ENCODE measurements around the gene REXO5. TPM values are rescaled to one million over a fixed set of nuclear protein-coding genes. Genes with fewer than 3 reads are reported as not detected.

Gene REXO5
- total RNA-seq, 1 donor from 2014 or later = 1.8 TPM

- no peak overlapping the region for H3K4me3 ChIP-seq (ENCODE audit: insufficient read depth, low read depth, low read length)
- H3K4me2 ChIP-seq (ENCODE audit: low read length) = no peak overlapping the region
- no peak overlapping the region for H2AFZ ChIP-seq (ENCODE audit: low read depth, low read length)
- Mint-ChIP-seq H3K9me3 (ENCODE audit: unreplicated experiment) (no peaks in the 10 kb centered on the region), H3K36me3 (ENCODE audit: low read depth, unreplicated experiment) (no peaks in the 10 kb centered on the region), H3K4me1 (ENCODE audit: low read depth, unreplicated experiment) (no peaks in the 10 kb centered on the region), H3K27ac (ENCODE audit: unreplicated experiment) (no peak overlapping the region), H3K4me3 (ENCODE audit: unreplicated experiment) (no peak overlapping the region), H3K27me3 (ENCODE audit: low read depth, unreplicated experiment) (no peaks in the 10 kb centered on the region)
- DNase-seq (ENCODE audit: low read depth) (no peak), FAIRE-seq (no peak)
- H3K27ac ChIP-seq (ENCODE audit: low read depth, low read length) = no peak overlapping the region
- no peaks in the 10 kb centered on the region for H3K27me3 ChIP-seq (ENCODE audit: insufficient read depth, low read length)
- H3K79me2 ChIP-seq (ENCODE audit: insufficient read depth, low read length) = no peaks in the 10 kb centered on the region
- H3K36me3 ChIP-seq (ENCODE audit: insufficient read depth, low read length) = no peaks in the 10 kb centered on the region
- no peaks in the 10 kb centered on the region for H3K4me1 ChIP-seq (ENCODE audit: insufficient read depth, low read length)
- no peaks in the 10 kb centered on the region for H3K9me3 ChIP-seq (ENCODE audit: insufficient read depth, low read depth, low read length)
- H3K9ac ChIP-seq (ENCODE audit: low read length) = no peak overlapping the region
- TF ChIP-seq EZH2 (IDR thresholded peaks at IDR 0.05; ENCODE audit: insufficient read depth, low read length) (no peak), CTCF (IDR thresholded peaks at IDR 0.05; ENCODE audit: insufficient read depth, low read depth, low read length) (no peak)
- no peaks in the 10 kb centered on the region for H4K20me1 ChIP-seq (ENCODE audit: insufficient read depth, low read length)
These were observed 24.6 kb upstream of the REXO5 start for GRCh38 chr16:20781697-20782096.

DNA sequence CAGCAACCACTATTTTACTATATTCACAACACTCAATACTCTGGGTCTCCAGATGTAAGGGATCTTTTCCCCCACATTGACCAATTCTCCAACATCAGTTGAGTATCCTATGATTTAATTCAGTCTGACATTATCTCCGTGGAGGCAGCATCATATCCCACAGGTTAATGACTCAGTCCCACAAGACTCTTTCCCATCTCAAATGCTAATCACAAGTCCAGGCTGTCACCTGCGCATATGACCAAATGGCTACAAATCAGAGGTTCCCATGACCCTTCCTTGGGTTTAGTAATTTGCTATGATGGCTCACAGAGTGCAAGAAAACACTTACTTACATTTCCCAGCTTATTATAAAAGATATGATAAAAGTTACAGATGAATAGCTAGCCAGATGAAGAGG, 23.9 kb upstream of the REXO5 start:
- Mint-ChIP-seq H3K4me3 (ENCODE audit: unreplicated experiment) (no peak overlapping the region), H3K36me3 (ENCODE audit: low read depth, unreplicated experiment) (no peaks in the 10 kb centered on the region), H3K9me3 (ENCODE audit: unreplicated experiment) (no peaks in the 10 kb centered on the region), H3K4me1 (ENCODE audit: low read depth, unreplicated experiment) (no peaks in the 10 kb centered on the region), H3K27ac (ENCODE audit: unreplicated experiment) (no peak overlapping the region), H3K27me3 (ENCODE audit: low read depth, unreplicated experiment) (no peaks in the 10 kb centered on the region)
- H3K27ac ChIP-seq (ENCODE audit: low read depth, low read length) = no peak overlapping the region
- H4K20me1 ChIP-seq (ENCODE audit: insufficient read depth, low read length) = no peaks in the 10 kb centered on the region
- no peaks in the 10 kb centered on the region for H3K79me2 ChIP-seq (ENCODE audit: insufficient read depth, low read length)
- H3K9me3 ChIP-seq (ENCODE audit: insufficient read depth, low read depth, low read length) = no peaks in the 10 kb centered on the region
- no peaks in the 10 kb centered on the region for H3K27me3 ChIP-seq (ENCODE audit: insufficient read depth, low read length)
- no peak overlapping the region for H3K4me3 ChIP-seq (ENCODE audit: insufficient read depth, low read depth, low read length)
- no peak for TF ChIP-seq EZH2 (IDR thresholded peaks at IDR 0.05; ENCODE audit: insufficient read depth, low read length)
- no peak overlapping the region for H3K9ac ChIP-seq (ENCODE audit: low read length)
- no peaks in the 10 kb centered on the region for H3K36me3 ChIP-seq (ENCODE audit: insufficient read depth, low read length)
- no peak overlapping the region for H2AFZ ChIP-seq (ENCODE audit: low read depth, low read length)
- H3K4me2 ChIP-seq (ENCODE audit: low read length) = no peak overlapping the region
- no peak for DNase-seq (ENCODE audit: low read depth)
- no peaks in the 10 kb centered on the region for H3K4me1 ChIP-seq (ENCODE audit: insufficient read depth, low read length)
- no peak for FAIRE-seq

- Mint-ChIP-seq H3K4me3 (ENCODE audit: unreplicated experiment) (no peak overlapping the region), H3K36me3 (ENCODE audit: low read depth, unreplicated experiment) (no peaks in the 10 kb centered on the region), H3K9me3 (ENCODE audit: unreplicated experiment) (no peaks in the 10 kb centered on the region), H3K27me3 (ENCODE audit: low read depth, unreplicated experiment) (no peaks in the 10 kb centered on the region), H3K4me1 (ENCODE audit: low read depth, unreplicated experiment) (no peaks in the 10 kb centered on the region), H3K27ac (ENCODE audit: unreplicated experiment) (no peak overlapping the region)
- no peak for DNase-seq (ENCODE audit: low read depth)
- H3K4me2 ChIP-seq (ENCODE audit: low read length) = no peak overlapping the region
- H3K4me3 ChIP-seq (ENCODE audit: insufficient read depth, low read depth, low read length) = no peak overlapping the region
- no peak overlapping the region for H2AFZ ChIP-seq (ENCODE audit: low read depth, low read length)
- H3K9me3 ChIP-seq (ENCODE audit: insufficient read depth, low read depth, low read length) = no peaks in the 10 kb centered on the region
- H3K9ac ChIP-seq (ENCODE audit: low read length) = no peak overlapping the region
- H3K36me3 ChIP-seq (ENCODE audit: insufficient read depth, low read length) = no peaks in the 10 kb centered on the region
- no peaks in the 10 kb centered on the region for H3K4me1 ChIP-seq (ENCODE audit: insufficient read depth, low read length)
- no peak for FAIRE-seq
- H3K27ac ChIP-seq (ENCODE audit: low read depth, low read length) = no peak overlapping the region
- no peaks in the 10 kb centered on the region for H4K20me1 ChIP-seq (ENCODE audit: insufficient read depth, low read length)
- TF ChIP-seq CTCF (IDR thresholded peaks at IDR 0.05; ENCODE audit: insufficient read depth, low read depth, low read length) = no peak
- no peak for TF ChIP-seq EZH2 (IDR thresholded peaks at IDR 0.05; ENCODE audit: insufficient read depth, low read length)
- no peaks in the 10 kb centered on the region for H3K79me2 ChIP-seq (ENCODE audit: insufficient read depth, low read length)
- no peaks in the 10 kb centered on the region for H3K27me3 ChIP-seq (ENCODE audit: insufficient read depth, low read length)
These were observed 22.1 kb upstream of the REXO5 start for GRCh38 chr16:20784204-20784603.
